ENCODE measurements around the gene REV3L.

GRCh38 chr6:111379831-111380230, 103.2 kb downstream of the REV3L start:
- no peak for TF ChIP-seq CTCF (IDR thresholded peaks at IDR 0.05)
- TF ChIP-seq JAZF1 (CRISPR knock-in tag; IDR thresholded peaks at IDR 0.05) = no peak
- TF ChIP-seq ZBTB43 (CRISPR knock-in tag; IDR thresholded peaks at IDR 0.05) = no peak
- no peak for TF ChIP-seq CREB1 (CRISPR knock-in tag; IDR thresholded peaks at IDR 0.05)
- TF ChIP-seq SMAD3 (CRISPR knock-in tag; IDR thresholded peaks at IDR 0.05; ENCODE audit: borderline replicate concordance) = no peak
- TF ChIP-seq HMGXB4 (CRISPR knock-in tag; IDR thresholded peaks at IDR 0.05) = no peak
- TF ChIP-seq STAT6 (CRISPR knock-in tag; conservative IDR thresholded peaks at IDR 0.05; ENCODE audit: low read depth) = no peak
- TF ChIP-seq ETV6 (CRISPR knock-in tag; IDR thresholded peaks at IDR 0.05) = no peak
- no peak for TF ChIP-seq NR1H2 (CRISPR knock-in tag; IDR thresholded peaks at IDR 0.05)
- no peak for TF ChIP-seq ZNF281 (CRISPR knock-in tag; IDR thresholded peaks at IDR 0.05)
- TF ChIP-seq USF2 (CRISPR knock-in tag; IDR thresholded peaks at IDR 0.05) = no peak
- TF ChIP-seq SP1 (CRISPR knock-in tag; conservative IDR thresholded peaks at IDR 0.05) = no peak
- TF ChIP-seq ZNF317 (CRISPR knock-in tag; IDR thresholded peaks at IDR 0.05; ENCODE audit: borderline replicate concordance, low read depth) = no peak

Measured in WTC11 (cell line).